IPS-NIHi7 (cell line): ENCODE results near the gene FGF1.
A peak's percentile ranks its signal among the peaks of the same experiment; 100 is the strongest.
"Not testable (repeated sequence)": the region's sequence is repeated elsewhere in the genome, so short reads cannot be mapped to it uniquely, and the experiment has no call there.

Source experiments
- DNase-seq: peaks from one replicate; pipeline ENCODE4 v3.0.0; 2012; ENCODE audit warnings: mixed read lengths; ENCODE audit errors: extremely low spot score

Gene FGF1

GRCh38 chr5:142669477-142669876, 16.4 kb downstream of the FGF1 start:
- DNase-seq: no peak

- no peak for DNase-seq
These were observed 17.6 kb downstream of the FGF1 start for GRCh38 chr5:142668336-142668735.

DNA sequence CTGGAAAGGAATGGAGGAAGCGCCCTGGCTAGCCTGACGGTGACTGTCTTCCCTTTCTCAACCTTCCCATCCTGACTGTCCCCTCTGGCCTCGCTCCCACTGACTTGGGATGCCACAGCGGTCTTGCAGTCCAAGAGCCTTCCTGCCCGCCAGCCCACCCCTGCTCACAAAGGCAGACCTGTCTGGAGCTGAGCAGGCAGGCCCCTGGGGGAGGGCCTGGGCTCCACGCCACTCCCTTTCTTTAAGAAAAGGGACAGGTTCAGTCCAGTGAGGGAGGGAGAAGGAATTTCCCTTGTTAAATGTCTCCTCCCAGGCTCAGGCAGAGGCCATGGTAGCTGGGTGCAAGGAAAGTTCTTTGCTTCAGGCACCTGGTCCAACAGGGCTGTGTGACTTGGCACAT, 18.1 kb downstream of the FGF1 start:
- DNase-seq: no peak

DNA sequence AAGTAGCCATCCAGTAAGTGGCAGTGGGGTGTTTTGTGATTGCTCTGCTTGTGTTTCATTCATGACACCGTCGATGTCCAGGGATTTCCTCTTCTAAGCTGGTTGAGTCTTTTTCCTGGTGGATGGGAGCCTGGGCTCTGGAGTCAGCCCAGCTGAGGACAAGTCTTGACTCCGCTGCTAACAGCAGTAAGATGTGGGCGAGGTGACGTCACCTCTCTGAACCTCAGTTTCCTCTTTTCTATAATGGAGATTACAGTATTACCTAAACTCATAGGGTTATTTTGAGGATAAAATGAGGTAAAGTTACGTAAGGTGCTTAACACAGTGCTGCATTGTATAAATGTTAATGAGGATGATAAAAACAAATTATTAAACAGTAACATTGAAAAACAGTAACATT, 21.3 kb downstream of the FGF1 start:
- no peak for DNase-seq

- DNase-seq: no peak
These were observed 21.8 kb downstream of the FGF1 start for GRCh38 chr5:142664067-142664466.

GRCh38 chr5:142663246-142663645, 22.6 kb downstream of the FGF1 start:
- DNase-seq: no peak

DNA sequence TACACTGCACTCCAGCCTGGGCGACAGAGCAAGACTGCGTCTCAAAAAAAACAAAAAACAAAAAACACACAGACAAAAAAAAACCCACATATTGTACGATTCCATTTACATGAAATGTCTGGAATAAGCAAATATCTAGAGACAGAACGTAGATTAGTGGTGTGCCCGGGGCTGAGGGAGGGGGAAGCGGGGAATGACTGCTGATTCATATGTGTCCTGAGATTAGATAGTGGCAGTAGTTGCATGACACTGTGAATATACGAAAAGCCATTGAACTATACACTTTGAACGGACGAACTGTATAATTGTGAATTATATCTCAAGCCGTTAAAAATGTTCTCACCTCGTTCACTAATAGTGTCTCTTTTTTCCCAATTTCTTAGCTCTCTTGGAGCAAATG, 23.9 kb downstream of the FGF1 start:
- DNase-seq: no peak

GRCh38 chr5:142661143-142661542, 24.7 kb downstream of the FGF1 start:
- DNase-seq: no peak

GRCh38 chr5:142660731-142661130, 25.2 kb downstream of the FGF1 start:
- DNase-seq: no peak

GRCh38 chr5:142660196-142660595, 25.7 kb downstream of the FGF1 start:
- no peak for DNase-seq

- no peak for DNase-seq
These were observed 26.5 kb downstream of the FGF1 start for GRCh38 chr5:142659405-142659804.

DNA sequence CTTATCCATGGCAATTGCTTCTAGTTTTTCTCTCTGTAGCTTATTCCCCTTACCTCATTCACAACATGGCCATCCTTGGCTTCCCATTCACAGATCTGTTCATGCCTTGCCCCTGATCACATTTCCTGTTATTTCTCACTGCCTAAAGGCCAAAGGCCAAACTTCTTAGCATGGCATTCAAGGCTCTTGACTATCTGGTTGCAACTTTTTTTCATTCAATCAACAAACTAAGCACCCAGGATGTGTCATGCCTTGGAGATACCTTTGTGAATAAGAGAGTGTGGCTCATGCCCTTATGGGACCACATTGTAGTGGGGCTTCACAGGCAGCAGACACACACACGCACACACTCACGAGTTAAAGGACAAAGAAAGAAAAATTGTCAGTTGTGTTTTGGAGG, 27.6 kb downstream of the FGF1 start:
- no peak for DNase-seq

DNA sequence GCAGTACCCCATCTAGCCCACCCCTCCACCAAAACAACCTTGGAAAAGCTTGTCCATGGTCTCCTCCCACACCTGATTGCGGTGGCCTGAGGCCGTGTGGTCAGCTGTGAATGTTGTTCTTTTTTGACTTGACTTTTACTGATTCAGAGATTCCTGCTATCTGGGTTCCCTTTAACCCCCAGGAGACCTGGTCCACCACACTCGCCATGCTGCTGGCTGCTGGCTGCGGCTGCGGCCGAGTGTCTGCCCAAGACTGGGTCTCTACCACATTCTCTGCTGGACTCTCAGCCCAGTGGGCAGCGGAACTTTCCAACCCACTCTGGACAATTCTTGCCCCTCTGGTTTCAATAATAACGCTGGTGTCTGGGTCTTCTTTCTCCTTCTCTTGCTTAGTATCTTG, 28.4 kb downstream of the FGF1 start:
- no peak for DNase-seq

DNA sequence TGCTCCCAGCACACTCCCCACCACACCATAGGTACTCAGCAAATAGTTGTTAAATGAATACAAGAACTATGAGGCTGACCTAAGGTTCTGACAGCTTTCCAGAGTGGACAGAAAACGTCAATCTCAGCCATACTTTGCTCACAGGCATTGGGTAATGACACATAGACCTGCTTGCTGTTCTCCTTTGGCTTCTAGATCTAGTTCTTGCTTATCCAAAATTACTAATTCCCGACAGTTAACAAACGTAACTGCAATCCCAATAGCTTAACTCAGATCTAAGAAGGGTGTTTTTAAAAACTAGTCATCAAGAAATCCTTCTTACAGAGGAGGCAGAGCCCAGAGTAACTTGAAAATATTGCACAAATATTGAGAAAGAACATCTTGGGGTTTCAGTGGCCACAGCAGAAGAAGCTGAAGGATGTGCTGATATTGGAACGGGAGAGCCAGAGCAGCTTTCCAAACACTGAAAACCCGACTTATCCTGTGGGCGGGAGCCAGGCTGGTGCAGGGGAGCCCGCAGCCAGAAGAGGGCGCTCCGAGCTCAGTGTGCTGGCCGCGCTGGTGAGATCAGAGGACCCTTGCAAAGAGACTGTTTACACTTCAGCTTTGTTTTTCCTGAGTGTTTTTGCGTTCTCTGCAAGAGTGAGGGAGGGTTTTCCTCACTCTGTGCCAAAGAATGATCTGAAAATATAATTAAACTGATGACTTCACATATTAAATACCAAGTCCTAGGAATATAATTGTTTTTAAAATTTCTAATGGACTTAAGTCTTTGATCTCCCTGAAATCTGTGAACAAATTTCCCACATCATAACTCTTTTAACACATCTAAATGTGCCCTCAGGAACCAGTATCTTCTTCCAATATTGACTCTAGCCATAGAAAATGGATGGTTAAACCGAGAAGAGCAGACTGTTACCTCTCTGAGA, 30.3 kb downstream of the FGF1 start:
- peak; percentile 93 for DNase-seq

DNA sequence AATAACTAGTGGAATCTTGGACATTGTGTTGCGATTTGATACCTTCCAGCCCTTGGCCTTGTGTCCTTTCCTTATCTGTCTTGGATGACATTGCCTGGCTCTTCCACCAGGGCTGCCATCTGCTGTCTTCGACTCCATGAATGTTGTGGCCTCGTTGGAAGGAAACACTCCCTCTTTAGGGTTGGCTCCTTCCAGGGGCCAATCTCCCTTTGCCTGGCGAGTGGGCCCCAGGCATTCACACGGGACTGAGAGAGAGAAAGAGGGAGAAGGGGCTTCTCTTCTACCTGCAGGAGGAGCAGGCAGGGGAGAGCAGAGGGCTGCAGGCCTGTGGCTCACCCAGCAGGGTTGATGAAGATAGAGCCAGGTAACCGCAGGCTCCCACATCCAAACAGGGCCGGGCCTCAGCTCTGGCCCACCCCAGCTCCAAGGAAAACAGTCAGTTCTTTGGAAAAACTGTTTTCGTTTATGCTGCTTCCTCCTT, 31.3 kb downstream of the FGF1 start:
- peak; percentile 31 for DNase-seq

DNA sequence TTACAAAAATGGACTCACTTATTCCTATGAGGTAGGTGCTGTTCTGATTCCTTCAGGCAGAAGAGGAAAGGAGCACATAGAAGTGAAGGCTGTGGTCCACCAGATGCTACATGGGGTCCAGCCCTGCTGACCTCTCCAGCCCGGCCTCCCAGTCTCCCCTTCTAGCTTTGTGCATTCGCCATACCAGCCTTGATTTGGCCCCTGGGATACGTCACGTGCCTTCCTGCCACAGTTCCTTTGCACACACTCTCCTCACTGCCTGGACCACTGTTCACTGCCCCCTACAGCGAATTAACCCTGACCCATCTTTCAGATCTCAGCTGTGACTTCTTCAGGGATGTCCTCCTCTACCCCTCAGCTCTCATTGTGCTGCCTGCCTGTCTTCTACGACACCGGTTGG, 32.6 kb downstream of the FGF1 start:
- DNase-seq: no peak

GRCh38 chr5:142652563-142652962, 33.3 kb downstream of the FGF1 start:
- DNase-seq: no peak

DNA sequence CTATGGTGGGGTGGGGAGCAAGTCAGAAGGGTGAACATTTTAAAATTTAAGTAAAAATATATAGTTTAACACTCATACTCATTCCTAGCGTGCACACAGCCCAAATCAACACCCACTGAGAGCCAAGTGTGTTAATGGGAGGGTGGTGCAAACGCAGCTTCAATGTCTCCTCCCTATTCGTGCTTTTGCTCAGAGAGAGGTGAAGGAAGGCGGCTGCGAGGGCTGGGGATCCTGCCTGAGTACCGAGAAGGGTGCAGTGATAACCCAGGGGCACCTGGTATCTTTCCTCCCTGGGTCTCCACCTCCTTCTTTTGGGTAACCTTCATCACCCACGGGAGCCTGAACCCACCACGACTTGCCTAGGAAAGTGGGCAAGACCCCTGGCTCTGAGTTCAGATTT, 35.0 kb downstream of the FGF1 start:
- DNase-seq: no peak

DNA sequence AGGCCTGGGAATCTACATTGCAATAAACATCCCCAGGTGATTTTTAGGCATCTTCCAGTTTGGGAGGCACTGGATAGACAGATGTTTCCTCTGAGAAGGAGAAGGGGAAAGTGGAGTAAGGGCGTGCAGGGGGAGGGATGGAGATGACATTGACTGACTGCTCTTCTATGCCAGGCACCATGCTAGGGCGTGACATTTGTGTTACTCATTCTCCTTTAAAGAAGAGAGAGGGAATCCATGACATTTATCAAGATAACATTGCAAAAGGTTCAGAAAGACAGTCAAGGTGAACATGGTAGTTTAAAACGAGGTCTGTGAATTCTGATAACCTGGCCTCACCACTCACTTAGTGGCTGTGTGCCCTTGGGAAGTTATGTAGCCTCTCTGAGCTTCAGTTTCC, 35.8 kb downstream of the FGF1 start:
- DNase-seq: no peak

DNA sequence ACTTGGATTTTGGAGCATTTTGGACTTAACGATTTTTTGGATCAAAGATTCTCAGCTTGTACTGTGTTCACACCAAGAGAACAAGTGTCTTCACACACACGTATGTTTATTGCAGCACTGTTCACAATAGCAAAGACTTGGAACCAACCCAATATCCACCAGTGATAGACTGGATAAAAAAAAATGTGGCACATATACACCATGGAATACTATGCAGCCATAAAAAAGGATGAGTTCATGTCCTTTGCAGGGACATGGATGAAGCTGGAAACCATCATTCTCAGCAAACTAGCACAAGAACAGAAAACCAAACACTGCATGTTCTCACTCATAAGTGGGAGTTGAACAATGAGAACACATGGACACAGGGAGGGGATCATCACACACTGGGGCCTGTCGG, 37.8 kb downstream of the FGF1 start:
- not testable (repeated sequence) for DNase-seq

GRCh38 chr5:142645456-142645855, 40.4 kb downstream of the FGF1 start:
- no peak for DNase-seq

- DNase-seq: peak; percentile 42
These were observed 41.1 kb downstream of the FGF1 start for GRCh38 chr5:142644640-142645361.

GRCh38 chr5:142644127-142644526, 41.8 kb downstream of the FGF1 start:
- peak; percentile 32 for DNase-seq
